NCI-H82 treated with DMSO at 0.1 percent for 48 hours (cell line): Measurements from ENCODE around the gene NUP133.
A peak's percentile ranks its signal among the peaks of the same experiment; 100 is the strongest.
"Not testable (repeated sequence)": the region's sequence is repeated elsewhere in the genome, so short reads cannot be mapped to it uniquely, and the experiment has no call there.

ENCODE experiments used
- DNase-seq: peaks from one replicate; lab custom pipeline; 2025; ENCODE audit not compliant: unreplicated experiment; lab: John Stamatoyannopoulos, UW

NUP133 gene

GRCh38 chr1:229509576-229509975 lies 1.4 kb upstream of the NUP133 start:
- no peak for DNase-seq

- DNase-seq: no peak
Measured at GRCh38 chr1:229508823-229509337, 739 bp upstream of the NUP133 start.

- no peak for DNase-seq
Measured at GRCh38 chr1:229507502-229507901, 639 bp downstream of the NUP133 start.

GRCh38 chr1:229506633-229507032 lies 1.5 kb downstream of the NUP133 start:
- DNase-seq: no peak

GRCh38 chr1:229495782-229496181 lies 12.4 kb downstream of the NUP133 start:
- no peak for DNase-seq

GRCh38 chr1:229487181-229487580 lies 21.0 kb downstream of the NUP133 start:
- no peak for DNase-seq

- no peak for DNase-seq
Measured at GRCh38 chr1:229485318-229485717, 22.8 kb downstream of the NUP133 start.

GRCh38 chr1:229482511-229482910 lies 25.6 kb downstream of the NUP133 start:
- no peak for DNase-seq

GRCh38 chr1:229480495-229480894 lies 27.6 kb downstream of the NUP133 start:
- DNase-seq: no peak

- no peak for DNase-seq
Measured at GRCh38 chr1:229479660-229480399, 28.3 kb downstream of the NUP133 start.

- peak; percentile 86 for DNase-seq
Measured at GRCh38 chr1:229478852-229479251, 29.3 kb downstream of the NUP133 start.

- not testable (repeated sequence) for DNase-seq
Measured at GRCh38 chr1:229475859-229476258, 32.3 kb downstream of the NUP133 start.

GRCh38 chr1:229474509-229474908 lies 33.6 kb downstream of the NUP133 start:
- DNase-seq: no peak

GRCh38 chr1:229471175-229471574 lies 37.0 kb downstream of the NUP133 start:
- no peak for DNase-seq

- DNase-seq: no peak
Measured at GRCh38 chr1:229470406-229471043, 37.6 kb downstream of the NUP133 start.

GRCh38 chr1:229466887-229467286 lies 41.3 kb downstream of the NUP133 start:
- no peak for DNase-seq

- no peak for DNase-seq
Measured at GRCh38 chr1:229464672-229465071, 43.5 kb downstream of the NUP133 start.

GRCh38 chr1:229461032-229461668 lies 47.0 kb downstream of the NUP133 start:
- DNase-seq: no peak

- no peak for DNase-seq
Measured at GRCh38 chr1:229459815-229460214, 48.3 kb downstream of the NUP133 start.

- no peak for DNase-seq
Measured at GRCh38 chr1:229457436-229457835, 50.7 kb downstream of the NUP133 start.

- no peak for DNase-seq
Measured at GRCh38 chr1:229456016-229456415, 52.1 kb downstream of the NUP133 start.

- no peak for DNase-seq
Measured at GRCh38 chr1:229454056-229454455, 54.1 kb downstream of the NUP133 start.
